Small intestine (tissue), 7 donors: ENCODE results near the gene MGP. TPM values are rescaled to one million over a fixed set of nuclear protein-coding genes. Genes with fewer than 3 reads are reported as not detected.

ENCODE experiments used
- DNase-seq, 2 donors: peaks; one replicate each; pipeline versions ENCODE4 v3.0.0 to v3.0.0-alpha.2; 2013
- FAIRE-seq: peaks from 2 replicates; lab custom pipeline; 2012; peaks lifted over from hg19 to GRCh38; lab: Jason Lieb, UNC
- H3K27ac ChIP-seq, 3 donors: one replicate each; pipeline ENCODE4 v1.5.1; 2013; ENCODE audit warnings: low read length in 2 of 3, mild to moderate bottlenecking in 2 of 3, control low read depth in 1 of 3, inconsistent platforms in 1 of 3, low read depth in 1 of 3, moderate library complexity in 1 of 3
- H3K27me3 ChIP-seq, 3 donors: one replicate each; pipeline ENCODE4 v1.6.1; 2013; ENCODE audit warnings: low read length in 3 of 3, inconsistent platforms in 1 of 3; ENCODE audit not compliant: control insufficient read depth in 3 of 3, insufficient read depth in 3 of 3
- H3K36me3 ChIP-seq, 3 donors: one replicate each; pipeline ENCODE4 v1.6.1; 2013; ENCODE audit warnings: low read length in 3 of 3, inconsistent platforms in 1 of 3, low read depth in 1 of 3, mild to moderate bottlenecking in 1 of 3, moderate library complexity in 1 of 3; ENCODE audit not compliant: control insufficient read depth in 3 of 3, insufficient read depth in 2 of 3
- H3K4me1 ChIP-seq, 3 donors: one replicate each; pipeline ENCODE4 v1.6.1; 2013; ENCODE audit warnings: low read length in 2 of 3, inconsistent platforms in 1 of 3, low read depth in 1 of 3, mild to moderate bottlenecking in 1 of 3, moderate library complexity in 1 of 3; ENCODE audit not compliant: control insufficient read depth in 3 of 3, insufficient read depth in 2 of 3
- H3K4me3 ChIP-seq, 3 donors: one replicate each; pipeline ENCODE4 v1.5.1; 2013; ENCODE audit warnings: low read length in 3 of 3, control low read depth in 1 of 3, inconsistent platforms in 1 of 3, low read depth in 1 of 3, mild to moderate bottlenecking in 1 of 3, moderate library complexity in 1 of 3
- H3K9me3 ChIP-seq, 2 donors: one replicate each; pipeline ENCODE4 v1.6.1; 2013; ENCODE audit warnings: low read depth in 1 of 2, low read length in 1 of 2; ENCODE audit not compliant: control insufficient read depth in 2 of 2, insufficient read depth in 1 of 2
- WGBS, 3 donors: extraction: QIAGEN DNeasy Blood & Tissue Kit; methylation state at CpG; one replicate each; pipeline ENCODE4 v1.1.7; 2013; 5-methylcytosine and 5-hydroxymethylcytosine counted together
- polyA plus RNA-seq, 4 donors: library from polyadenylated mRNA; stranded (reverse) in 3 of 4; unstranded in 1 of 4; fragments of 200-250 nt in 3 of 4; fragments of 120-200 nt in 1 of 4; gene quantifications; one replicate each; pipeline versions ENCODE4 v1.2.1 to v1.2.3, GENCODE V29; 2013
- donor health status: healthy with polysubstance abuse.
- donor health status: control.
- donor health status: control.
- donor health status: Bipolar disorder and iron deficiency.
- donor health status: healthy.

The MGP gene
- polyA plus RNA-seq, 4 donors = 10.6 to 268 (median 15.5) TPM

GRCh38 chr12:14840616-14841015 lies 45.0 kb downstream of the MGP start:
- DNase-seq = peak in 1 of 2 donors; percentile 18
- FAIRE-seq = no peak
- Histone ChIP-seq H3K4me3 (no peak overlapping the region), H3K27me3 (no peaks in the 10 kb centered on the region), H3K9me3 (peaks cover 0 to 3% of the 10 kb centered on the region in 2 donors), H3K36me3 (no peaks in the 10 kb centered on the region), H3K27ac (peak overlapping the region in 1 of 3 donors; percentile 12), H3K4me1 (peaks cover 0 to 25% (median 9%) of the 10 kb centered on the region in 3 donors)
- 67 to 83% (median 78%) methylated on average over 4 of the region's 4 CpGs for WGBS, 3 donors

DNA sequence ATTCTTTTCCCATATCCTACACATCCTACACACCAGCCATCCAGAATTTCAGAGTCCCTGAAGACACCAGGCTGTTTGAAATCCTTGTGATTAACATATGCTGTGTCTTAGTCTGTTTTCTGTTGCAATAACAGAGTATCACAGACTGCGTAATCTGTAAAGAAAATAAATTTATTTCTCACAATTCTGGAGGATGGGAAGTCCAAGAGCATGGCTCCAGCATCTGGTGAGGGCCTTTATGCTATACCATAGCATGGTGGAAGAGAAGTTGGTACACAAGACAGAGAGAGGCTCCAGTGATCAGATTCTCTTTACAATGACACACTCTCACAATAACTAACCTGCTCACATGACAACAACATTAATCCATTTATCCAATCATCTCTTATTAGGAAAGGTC lies 46.4 kb downstream of the MGP start:
- no peak overlapping the region for H3K27ac ChIP-seq
- WGBS, 3 donors = 94 to 98% (median 95%) methylated on average over 1 of the region's 1 CpG
- peaks cover 0 to 3% of the 10 kb centered on the region in 2 donors for H3K9me3 ChIP-seq
- no peak for DNase-seq
- H3K4me1 ChIP-seq = peaks cover 0 to 25% (median 9%) of the 10 kb centered on the region in 3 donors
- no peak overlapping the region for H3K4me3 ChIP-seq
- no peaks in the 10 kb centered on the region for H3K27me3 ChIP-seq
- no peak for FAIRE-seq
- H3K36me3 ChIP-seq = no peaks in the 10 kb centered on the region

GRCh38 chr12:14836336-14837210 lies 49.1 kb downstream of the MGP start:
- Histone ChIP-seq H3K36me3 (no peaks in the 10 kb centered on the region), H3K4me1 (peaks cover 0 to 9% (median 2%) of the 10 kb centered on the region in 3 donors), H3K9me3 (peaks cover 0 to 3% of the 10 kb centered on the region in 2 donors), H3K4me3 (no peak overlapping the region), H3K27ac (no peak overlapping the region), H3K27me3 (no peaks in the 10 kb centered on the region)
- DNase-seq (peak in 1 of 2 donors; percentile 31), FAIRE-seq (no peak)
- 64 to 75% (median 66%) methylated on average over 7 of the region's 7 CpGs for WGBS, 3 donors

DNA sequence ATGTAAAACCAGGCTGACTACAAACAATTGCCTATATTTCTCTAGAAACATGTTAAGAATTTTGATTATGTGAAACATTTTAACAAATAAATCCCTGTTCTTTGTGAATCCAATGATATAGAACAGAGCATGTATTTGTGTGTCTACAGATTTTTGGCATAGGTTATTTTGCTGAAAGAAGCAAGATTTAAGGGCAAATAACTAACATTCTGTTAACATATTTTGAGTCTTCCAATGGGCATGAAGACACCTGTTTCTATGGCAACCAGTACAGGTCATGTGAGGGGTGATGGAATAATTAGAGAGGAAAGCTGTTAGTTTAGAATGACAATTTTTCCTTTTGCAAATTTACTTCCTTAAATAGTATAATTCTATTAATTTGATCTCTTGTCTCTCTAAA lies 51.1 kb downstream of the MGP start:
- no peaks in the 10 kb centered on the region for H3K27me3 ChIP-seq
- DNase-seq (no peak), FAIRE-seq (no peak)
- no peak overlapping the region for H3K4me3 ChIP-seq
- H3K36me3 ChIP-seq = no peaks in the 10 kb centered on the region
- H3K9me3 ChIP-seq = peaks cover 0 to 3% of the 10 kb centered on the region in 2 donors
- H3K4me1 ChIP-seq = no peaks in the 10 kb centered on the region
- H3K27ac ChIP-seq = no peak overlapping the region

DNA sequence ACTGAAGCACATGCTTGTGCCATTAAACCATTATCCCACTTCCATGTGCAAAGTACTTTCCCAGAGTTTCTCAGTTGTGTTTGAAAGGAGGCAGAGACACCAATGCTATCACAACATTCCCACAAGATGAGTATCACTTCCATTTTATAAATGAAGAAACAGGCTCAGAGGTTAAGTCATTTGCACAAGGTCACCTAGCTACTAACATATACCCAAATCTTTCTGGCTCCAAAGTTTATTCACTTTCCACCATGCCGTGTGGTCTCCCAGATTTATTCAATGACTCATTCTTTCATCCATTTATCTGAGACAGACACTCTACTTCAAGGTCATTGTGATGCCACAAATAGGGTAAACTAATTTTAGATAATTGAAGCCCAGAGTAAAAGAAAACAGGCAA lies 51.7 kb downstream of the MGP start:
- H3K9me3 ChIP-seq = no peaks in the 10 kb centered on the region
- no peaks in the 10 kb centered on the region for H3K4me1 ChIP-seq
- H3K27ac ChIP-seq = no peak overlapping the region
- H3K36me3 ChIP-seq = no peaks in the 10 kb centered on the region
- DNase-seq (no peak), FAIRE-seq (no peak)
- no peak overlapping the region for H3K4me3 ChIP-seq
- H3K27me3 ChIP-seq = no peaks in the 10 kb centered on the region
- WGBS, 3 donors = 16 to 52% (median 19%) methylated on average over 1 of the region's 1 CpG

DNA sequence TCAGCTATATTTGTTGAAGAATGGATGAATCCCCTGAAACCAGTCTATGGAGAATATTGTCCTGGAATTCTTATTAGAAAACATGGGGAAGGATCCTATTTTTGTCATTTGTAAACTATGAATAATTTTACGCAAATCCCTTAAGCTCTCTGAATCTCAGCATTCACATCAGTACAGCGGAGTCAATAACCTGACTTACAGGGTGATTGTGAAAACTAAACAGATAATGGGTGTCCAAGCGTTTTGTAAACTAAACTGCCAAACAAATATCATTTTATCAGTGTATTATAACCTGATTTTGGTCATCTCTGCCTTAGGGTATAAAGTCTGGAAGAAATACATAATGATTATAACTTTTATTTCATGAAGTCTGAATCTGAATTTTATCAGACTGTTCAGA lies 52.3 kb downstream of the MGP start:
- DNase-seq (no peak), FAIRE-seq (no peak)
- H3K4me1 ChIP-seq = no peaks in the 10 kb centered on the region
- no peak overlapping the region for H3K27ac ChIP-seq
- H3K27me3 ChIP-seq = no peaks in the 10 kb centered on the region
- H3K9me3 ChIP-seq = no peaks in the 10 kb centered on the region
- no peaks in the 10 kb centered on the region for H3K36me3 ChIP-seq
- 76 to 81% (median 78%) methylated on average over 3 of the region's 3 CpGs for WGBS, 3 donors
- H3K4me3 ChIP-seq = no peak overlapping the region

Other genes starting within 250 kb of the MGP start
- 100 to 1,000 TPM in 1 of 4 donors, 10 to 100 TPM in 3; 34.9 to 105 (median 51.8) TPM for gene GUCY2C, start 189.3 kb downstream of the MGP start, polyA plus RNA-seq
- gene WBP11, start 82.4 kb downstream of the MGP start, polyA plus RNA-seq = 10 to 100 TPM; 12.2 to 44.5 (median 17.0) TPM
- gene C12orf60, start 82.2 kb downstream of the MGP start, polyA plus RNA-seq = 1 to 10 TPM in 1 of 4 donors, under 1 TPM in 2, not detected in 1; 0.45 to 1.8 (median 0.75) TPM
- under 1 TPM in 2 of 4 donors, not detected in 2; 0.06 to 0.25 TPM for gene SMCO3, start 71.7 kb downstream of the MGP start, polyA plus RNA-seq
- 1 to 10 TPM in 1 of 4 donors, under 1 TPM in 1, not detected in 2; 0.31 to 6.6 TPM for gene ART4, start 42.3 kb downstream of the MGP start, polyA plus RNA-seq
- 10 to 100 TPM in 1 of 4 donors, under 1 TPM in 1, not detected in 2; 0.12 to 34.9 TPM for gene ERP27, start 52.7 kb upstream of the MGP start, polyA plus RNA-seq
- 100 to 1,000 TPM in 1 of 4 donors, 10 to 100 TPM in 3; 26.4 to 104 (median 56.7) TPM for gene ARHGDIB, start 75.7 kb upstream of the MGP start, polyA plus RNA-seq
- gene PDE6H, start 87.2 kb upstream of the MGP start, polyA plus RNA-seq = not detected